ENCODE data around the gene HPX.

DNA sequence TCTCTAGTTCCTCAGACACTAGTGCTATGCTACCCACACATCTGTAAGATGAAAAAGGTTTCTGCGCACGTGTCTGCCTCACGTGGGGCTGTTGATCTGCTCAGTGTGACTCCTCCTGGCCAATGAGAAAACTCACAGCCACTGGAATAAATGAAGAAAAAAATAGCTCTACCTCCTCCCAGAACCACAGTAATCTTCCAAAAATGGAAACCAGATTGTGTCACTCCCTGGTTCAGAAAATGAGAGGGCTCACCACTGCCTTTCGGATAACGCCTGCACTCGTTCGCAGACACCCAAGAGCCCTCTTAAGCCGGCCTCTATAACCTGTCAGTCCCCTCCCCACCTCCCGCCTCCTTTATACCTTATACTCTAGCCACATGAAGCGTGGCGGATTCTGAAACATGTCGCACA is 27.0 kb downstream of the HPX start:
- TF ChIP-seq, protein P1, sequence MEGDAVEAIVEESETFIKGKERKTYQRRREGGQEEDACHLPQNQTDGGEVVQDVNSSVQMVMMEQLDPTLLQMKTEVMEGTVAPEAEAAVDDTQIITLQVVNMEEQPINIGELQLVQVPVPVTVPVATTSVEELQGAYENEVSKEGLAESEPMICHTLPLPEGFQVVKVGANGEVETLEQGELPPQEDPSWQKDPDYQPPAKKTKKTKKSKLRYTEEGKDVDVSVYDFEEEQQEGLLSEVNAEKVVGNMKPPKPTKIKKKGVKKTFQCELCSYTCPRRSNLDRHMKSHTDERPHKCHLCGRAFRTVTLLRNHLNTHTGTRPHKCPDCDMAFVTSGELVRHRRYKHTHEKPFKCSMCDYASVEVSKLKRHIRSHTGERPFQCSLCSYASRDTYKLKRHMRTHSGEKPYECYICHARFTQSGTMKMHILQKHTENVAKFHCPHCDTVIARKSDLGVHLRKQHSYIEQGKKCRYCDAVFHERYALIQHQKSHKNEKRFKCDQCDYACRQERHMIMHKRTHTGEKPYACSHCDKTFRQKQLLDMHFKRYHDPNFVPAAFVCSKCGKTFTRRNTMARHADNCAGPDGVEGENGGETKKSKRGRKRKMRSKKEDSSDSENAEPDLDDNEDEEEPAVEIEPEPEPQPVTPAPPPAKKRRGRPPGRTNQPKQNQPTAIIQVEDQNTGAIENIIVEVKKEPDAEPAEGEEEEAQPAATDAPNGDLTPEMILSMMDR (IDR thresholded peaks at IDR 0.05), result no peak
- TF ChIP-seq ZFX (IDR thresholded peaks at IDR 0.05; ENCODE audit: borderline replicate concordance), result no peak
